GM12864 (cell line): Measurements from ENCODE around the gene JSRP1.

Experiments
- DNase-seq: peaks from one replicate; pipeline ENCODE4 v3.0.0-alpha.2; 2011; ENCODE audit warnings: low read depth
- H3K4me3 ChIP-seq: 2 replicates; pipeline ENCODE4 v1.5.1; 2011; ENCODE audit warnings: mild to moderate bottlenecking, low read depth, low read length, control low read depth
- CTCF ChIP-seq: IDR thresholded peaks from 2 replicates; pipeline ENCODE4 v1.5.1; 2011; ENCODE audit warnings: low read depth, mild to moderate bottlenecking, moderate library complexity, low read length, control low read depth, inconsistent platforms; ENCODE audit errors: missing control alignments

Gene JSRP1

DNA sequence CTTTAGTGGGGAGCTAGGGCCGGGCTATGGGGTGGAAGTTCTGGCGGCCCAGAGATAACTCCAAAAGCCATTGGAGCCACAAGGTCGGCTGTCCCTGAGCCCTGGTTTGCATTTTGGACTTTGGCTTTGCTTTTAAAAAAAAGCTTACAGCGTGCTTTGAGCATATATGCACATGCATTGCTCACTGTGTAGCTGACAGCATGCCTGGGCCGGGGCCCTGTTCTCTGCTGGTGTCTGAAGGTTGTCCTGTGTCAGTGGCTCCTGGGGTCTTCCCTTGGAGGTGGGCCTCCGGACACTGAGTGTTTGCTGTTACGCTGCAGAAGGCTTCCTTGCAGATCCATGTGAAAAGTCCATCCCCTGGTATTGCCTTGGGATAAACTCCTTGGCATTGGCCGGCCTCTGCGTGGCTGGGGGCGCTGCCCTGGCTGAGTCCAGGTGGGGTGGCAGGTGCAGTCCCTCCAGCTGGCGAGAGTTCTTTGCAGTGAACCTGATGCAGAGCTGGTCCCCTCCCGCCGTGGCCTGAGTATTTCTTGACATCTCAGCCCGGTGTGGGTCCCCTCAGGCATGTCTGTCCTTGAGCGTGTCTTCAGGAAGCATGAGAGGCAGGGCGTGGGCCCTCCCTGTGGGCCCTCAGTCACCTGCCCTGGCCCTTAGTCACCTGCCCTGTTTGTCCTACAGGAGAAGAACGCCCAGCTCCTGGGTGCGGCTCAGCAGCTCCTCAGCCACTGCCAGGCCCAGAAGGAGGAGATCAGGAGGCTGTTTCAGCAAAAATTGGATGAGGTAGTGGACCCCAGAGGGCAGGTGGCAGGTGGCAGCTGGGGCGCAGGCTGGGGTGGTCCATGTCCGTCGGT lies 43.1 kb downstream of the JSRP1 start:
- H3K4me3 ChIP-seq: no peak overlapping the region
- TF ChIP-seq CTCF: no peak
- no peak for DNase-seq

DNA sequence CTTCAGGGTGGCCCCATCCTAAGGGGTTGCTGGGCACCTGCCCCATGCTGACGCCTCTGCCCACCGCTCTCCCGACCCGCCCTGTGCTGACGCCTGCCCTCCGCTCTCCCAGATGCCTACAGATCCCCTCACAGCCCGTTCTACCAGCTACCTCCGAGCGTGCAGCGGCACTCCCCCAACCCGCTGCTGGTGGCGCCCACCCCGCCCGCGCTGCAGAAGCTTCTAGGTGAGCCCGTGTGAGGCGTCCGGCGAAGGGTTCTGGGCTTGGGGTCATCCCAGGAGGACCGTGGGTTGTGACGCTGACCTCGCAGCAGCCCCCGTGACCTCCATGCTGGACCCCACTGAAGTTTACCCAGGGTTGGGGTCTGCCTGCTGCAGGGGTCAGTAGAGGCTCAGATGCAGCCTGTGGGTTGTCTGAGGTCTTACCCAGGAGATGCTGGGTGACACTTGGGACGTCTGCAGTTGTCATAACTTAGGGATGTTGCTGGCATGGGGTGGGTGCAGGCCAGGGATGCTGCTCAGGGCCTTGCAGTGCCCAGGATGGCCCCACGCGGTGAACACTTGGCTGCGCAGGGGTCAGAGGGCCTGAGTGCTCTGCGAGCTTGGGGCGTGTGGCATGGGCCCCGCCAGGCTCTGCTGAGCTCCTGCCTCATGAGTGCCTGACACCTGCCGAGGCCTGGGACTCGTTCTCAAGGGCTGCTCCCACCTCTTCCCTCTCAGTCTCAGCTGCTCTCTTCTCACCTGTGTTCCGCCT lies 45.1 kb downstream of the JSRP1 start:
- TF ChIP-seq CTCF: no peak
- no peak overlapping the region for H3K4me3 ChIP-seq
- no peak for DNase-seq

- H3K4me3 ChIP-seq: no peak overlapping the region
- TF ChIP-seq CTCF: no peak
- no peak for DNase-seq
These were observed 46.0 kb downstream of the JSRP1 start for GRCh38 chr19:2210206-2210605.

DNA sequence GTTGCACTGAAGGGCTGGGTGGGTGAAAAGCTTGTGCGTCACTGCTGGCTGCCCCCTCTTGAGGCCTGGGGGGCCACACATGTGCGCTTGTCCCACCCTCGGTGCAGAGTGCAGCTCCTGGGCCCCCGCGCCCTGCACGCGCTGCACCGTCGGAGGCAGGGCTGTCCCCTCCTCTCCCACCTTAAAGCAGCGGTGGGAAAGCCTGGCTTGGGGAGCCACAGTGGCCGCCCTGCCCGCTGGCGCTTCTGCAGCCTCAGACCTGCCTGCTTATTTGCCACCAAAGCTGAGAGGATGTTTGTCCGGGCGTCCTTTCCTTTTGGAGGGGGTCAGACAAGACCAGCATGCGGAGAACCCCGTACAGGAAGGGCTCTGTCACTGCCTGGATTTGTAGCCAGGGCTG lies 46.8 kb downstream of the JSRP1 start:
- no peak for DNase-seq
- no peak for TF ChIP-seq CTCF

DNA sequence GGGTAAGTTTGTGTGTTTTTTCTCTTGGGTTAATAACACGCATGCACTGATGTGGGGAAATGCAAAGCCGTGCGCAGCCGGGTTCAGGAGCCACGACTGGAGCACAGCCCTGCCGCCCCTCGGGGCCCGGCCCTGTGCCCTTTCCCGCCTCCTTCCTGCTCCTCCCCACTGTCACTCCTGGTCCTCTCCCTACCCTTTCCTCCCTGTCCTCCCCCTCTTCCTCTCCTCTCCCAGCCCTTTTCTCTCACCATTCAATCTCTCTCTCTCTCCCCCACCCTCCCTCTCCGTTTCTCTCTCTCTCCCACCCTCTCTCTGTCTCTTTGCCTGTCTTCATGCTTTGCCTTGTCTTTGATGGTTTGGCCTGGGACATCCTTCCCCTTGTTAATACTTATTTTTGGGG lies 47.2 kb downstream of the JSRP1 start:
- no peak overlapping the region for H3K4me3 ChIP-seq
- TF ChIP-seq CTCF: no peak
- DNase-seq: no peak

More for the DNA sequence above, 46.8 kb downstream of the JSRP1 start:
- H3K4me3 ChIP-seq: no peak overlapping the region

DNA sequence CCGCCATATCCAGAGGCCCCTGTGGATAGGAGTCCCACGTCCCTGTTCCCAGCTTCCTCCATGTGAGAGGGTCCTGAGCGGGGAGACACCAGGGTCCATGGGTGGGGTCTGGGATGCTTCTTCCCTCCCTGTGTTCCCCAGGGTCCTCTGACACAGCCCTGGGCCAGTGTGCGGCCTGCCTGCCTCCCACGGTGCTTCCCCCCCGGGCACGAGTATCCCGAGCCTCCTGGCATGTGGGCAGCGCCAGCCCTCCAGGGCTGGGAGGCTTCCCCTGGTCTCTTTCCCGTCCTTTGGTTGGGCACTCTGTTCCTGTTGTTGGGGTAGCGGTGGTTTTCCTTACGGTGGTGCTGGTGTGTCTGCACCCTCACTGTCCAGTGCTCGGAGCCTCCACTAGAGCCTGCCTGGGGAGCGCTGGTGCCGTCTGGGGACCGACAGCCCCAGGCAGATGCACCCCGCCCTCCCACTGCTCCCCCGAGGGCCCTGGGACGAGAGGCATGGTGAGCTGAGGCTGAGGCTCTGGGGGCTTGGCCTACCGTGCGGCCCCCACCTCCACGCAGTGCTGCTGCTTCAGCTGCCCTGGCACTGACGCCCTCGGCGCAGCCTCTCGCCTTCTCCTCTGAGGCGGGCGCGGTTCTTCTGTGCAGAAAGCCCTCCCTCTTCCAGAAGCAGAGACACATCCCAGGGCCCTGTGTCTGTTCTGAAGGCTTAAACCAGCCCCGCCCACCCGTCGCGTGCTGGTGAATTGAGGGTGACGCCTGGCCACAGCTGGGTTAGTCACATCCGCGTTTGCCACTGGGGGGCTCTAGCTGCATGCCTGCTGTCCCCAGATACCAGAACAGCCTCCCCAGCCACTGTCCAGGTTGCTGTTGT lies 48.0 kb downstream of the JSRP1 start:
- peak; percentile 31 for TF ChIP-seq CTCF
- H3K4me3 ChIP-seq: no peak overlapping the region
- DNase-seq: no peak
